Activated CD4-positive, alpha-beta T cell treated with anti-CD3 and anti-CD28 coated beads, Interleukin-2, amount 10 ng/mL, durations not matched to agents 24 days and 14 days (primary cell): ENCODE data around the gene ADAMTS9. TPM values are rescaled to one million over a fixed set of nuclear protein-coding genes. Genes with fewer than 3 reads are reported as not detected.

Source experiments
- DNase-seq: peaks from one replicate; pipeline ENCODE4 v3.0.0; 2022
- H3K27ac Mint-ChIP-seq: one replicate; pipeline ENCODE4 v1.8.0; 2022; ENCODE audit warnings: mild to moderate bottlenecking, mixed read lengths
- H3K27me3 Mint-ChIP-seq: one replicate; pipeline ENCODE4 v1.8.0; 2022; ENCODE audit warnings: mixed read lengths
- H3K36me3 Mint-ChIP-seq: one replicate; pipeline ENCODE4 v1.8.0; 2022; ENCODE audit warnings: low read depth, mild to moderate bottlenecking, mixed read lengths
- H3K4me1 Mint-ChIP-seq: one replicate; pipeline ENCODE4 v1.8.0; 2021; ENCODE audit warnings: mixed read lengths
- H3K4me3 Mint-ChIP-seq: one replicate; pipeline ENCODE4 v1.8.0; 2022; ENCODE audit warnings: mild to moderate bottlenecking, moderate library complexity, mixed read lengths
- H3K9me3 Mint-ChIP-seq: one replicate; pipeline ENCODE4 v1.8.0; 2021; ENCODE audit warnings: mixed read lengths
- intact Hi-C: fragments of 100-400 bp; cut with micrococcal nuclease; formaldehyde crosslinking; loops from one replicate; pipeline ENCODE4 v1.15.1; 2023
- total RNA-seq: library from RNA; stranded (reverse); gene quantifications from 2 replicates; pipeline ENCODE4 v1.2.3, GENCODE V29; 2022

The ADAMTS9 gene
- total RNA-seq, 1 donor from 2014 or later, result not detected

- H3K9me3 Mint-ChIP-seq, result no peaks in the 10 kb centered on the region
- H3K27ac Mint-ChIP-seq, result no peak overlapping the region
- no peaks in the 10 kb centered on the region for H3K27me3 Mint-ChIP-seq
- no peak overlapping the region for H3K4me3 Mint-ChIP-seq
- DNase-seq, result no peak
- H3K4me1 Mint-ChIP-seq, result no peaks in the 10 kb centered on the region
- H3K36me3 Mint-ChIP-seq, result no peaks in the 10 kb centered on the region
- intact Hi-C loops, result no loop called here
These were observed 75.5 kb downstream of the ADAMTS9 start for GRCh38 chr3:64612082-64612860.

DNA sequence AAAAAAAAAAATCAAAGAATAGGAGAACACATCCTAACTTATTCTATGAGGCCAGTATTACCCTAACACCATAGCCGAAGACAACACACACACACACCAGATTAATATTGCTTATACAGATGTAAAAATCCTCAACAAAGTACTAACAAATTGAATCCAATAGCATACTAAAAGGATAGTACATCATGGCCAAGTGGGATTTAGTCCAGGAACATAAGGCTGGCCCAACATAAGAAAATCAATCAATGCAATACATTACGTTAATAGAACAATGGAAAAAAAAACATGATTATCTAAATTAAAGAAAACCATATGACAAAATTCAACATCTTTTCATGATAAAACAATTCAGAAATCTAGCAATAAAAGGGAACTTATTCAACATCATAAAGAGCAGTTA, 79.1 kb downstream of the ADAMTS9 start:
- H3K4me1 Mint-ChIP-seq, result no peaks in the 10 kb centered on the region
- no peak for DNase-seq
- no peaks in the 10 kb centered on the region for H3K9me3 Mint-ChIP-seq
- intact Hi-C loops, result no loop called here
- no peak overlapping the region for H3K4me3 Mint-ChIP-seq
- no peaks in the 10 kb centered on the region for H3K36me3 Mint-ChIP-seq
- H3K27ac Mint-ChIP-seq, result no peak overlapping the region
- H3K27me3 Mint-ChIP-seq, result no peaks in the 10 kb centered on the region

GRCh38 chr3:64607032-64607551, 80.7 kb downstream of the ADAMTS9 start:
- Mint-ChIP-seq H3K27me3 (no peaks in the 10 kb centered on the region), H3K4me3 (no peak overlapping the region), H3K36me3 (no peaks in the 10 kb centered on the region), H3K4me1 (no peaks in the 10 kb centered on the region), H3K9me3 (no peaks in the 10 kb centered on the region), H3K27ac (no peak overlapping the region)
- intact Hi-C loops, result no loop called here
- DNase-seq, result no peak

DNA sequence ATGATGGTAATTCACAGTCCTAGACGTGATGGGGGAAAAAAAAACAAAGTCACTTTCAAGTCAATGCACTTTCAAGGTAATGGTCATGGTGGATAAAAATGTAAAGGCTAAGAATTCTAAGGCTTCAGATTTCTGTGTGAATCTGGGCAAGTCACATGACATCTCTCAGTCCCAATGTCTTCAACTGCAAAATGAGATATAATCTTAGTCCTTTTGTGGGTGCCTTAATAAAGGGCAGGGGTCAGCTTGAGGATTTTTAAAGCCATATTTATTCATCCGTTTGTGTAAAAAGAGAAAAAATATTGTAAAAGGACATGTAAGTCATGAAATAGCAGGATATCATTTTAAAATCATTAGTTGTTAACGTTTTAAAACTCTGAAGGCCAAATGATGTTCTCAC, 83.5 kb downstream of the ADAMTS9 start:
- Mint-ChIP-seq H3K9me3 (no peaks in the 10 kb centered on the region), H3K27me3 (no peaks in the 10 kb centered on the region), H3K4me3 (no peak overlapping the region), H3K36me3 (no peaks in the 10 kb centered on the region), H3K27ac (no peak overlapping the region), H3K4me1 (no peaks in the 10 kb centered on the region)
- intact Hi-C loops, result no loop called here
- no peak for DNase-seq

DNA sequence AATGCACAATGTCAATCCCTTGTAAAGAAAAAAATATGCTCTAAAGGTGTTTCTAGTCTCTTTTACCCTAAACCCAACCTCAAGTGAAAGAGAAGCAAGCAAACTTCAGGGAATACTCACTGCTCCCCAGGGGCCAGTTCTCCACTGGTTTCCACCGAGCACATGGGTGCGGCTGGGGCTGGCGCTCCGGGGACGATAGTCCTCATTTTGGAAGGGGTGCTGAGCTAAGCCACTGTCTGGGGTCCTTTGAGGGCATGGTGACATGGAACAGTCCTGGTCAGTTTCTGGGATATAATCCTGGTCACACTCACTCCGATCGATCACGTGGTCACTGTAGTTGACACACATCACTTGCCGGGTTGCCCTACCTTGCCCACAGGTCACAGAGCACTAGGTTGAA, 86.0 kb downstream of the ADAMTS9 start:
- intact Hi-C loops, result no loop called here
- DNase-seq, result no peak
- H3K36me3 Mint-ChIP-seq, result no peaks in the 10 kb centered on the region
- no peaks in the 10 kb centered on the region for H3K4me1 Mint-ChIP-seq
- H3K9me3 Mint-ChIP-seq, result no peaks in the 10 kb centered on the region
- H3K27me3 Mint-ChIP-seq, result no peaks in the 10 kb centered on the region
- no peak overlapping the region for H3K4me3 Mint-ChIP-seq
- H3K27ac Mint-ChIP-seq, result no peak overlapping the region

DNA sequence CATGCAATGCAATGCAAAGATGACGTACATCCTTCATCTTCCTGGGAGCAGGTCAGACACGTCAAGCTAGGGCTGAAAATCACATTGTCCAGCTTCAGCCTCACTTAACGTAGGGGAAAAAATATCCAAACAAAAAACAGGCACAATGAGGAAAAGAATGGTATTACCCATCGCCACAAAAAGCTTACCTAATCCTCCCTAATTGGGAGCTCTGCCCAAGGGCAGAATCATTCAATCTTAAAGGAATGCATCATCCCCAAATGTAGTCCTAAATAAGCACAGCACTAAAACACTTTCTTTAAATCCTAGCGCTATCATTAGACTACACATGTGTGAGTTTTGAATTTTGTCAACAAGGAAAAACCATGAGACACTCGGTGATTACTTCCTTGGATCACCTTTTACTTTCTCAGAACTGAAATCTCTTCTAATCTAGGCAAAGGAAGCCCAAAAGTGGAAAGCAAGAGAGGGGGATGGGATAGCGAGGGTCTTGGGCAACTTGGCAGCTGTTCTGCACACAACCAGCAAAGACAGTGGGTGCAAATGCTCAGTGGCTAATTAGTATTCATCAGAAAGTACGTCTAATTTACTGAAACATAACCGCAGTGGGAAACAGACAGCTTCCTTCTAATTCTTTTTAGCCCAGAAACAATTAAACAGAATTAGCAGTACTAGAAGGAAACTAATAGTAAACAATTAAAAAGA, 87.4 kb downstream of the ADAMTS9 start:
- Mint-ChIP-seq H3K27me3 (no peaks in the 10 kb centered on the region), H3K4me3 (no peak overlapping the region), H3K4me1 (no peaks in the 10 kb centered on the region), H3K9me3 (no peaks in the 10 kb centered on the region), H3K36me3 (no peaks in the 10 kb centered on the region), H3K27ac (no peak overlapping the region)
- intact Hi-C loops, result no loop called here
- no peak for DNase-seq

- no peak overlapping the region for H3K27ac Mint-ChIP-seq
- no peak overlapping the region for H3K4me3 Mint-ChIP-seq
- no peaks in the 10 kb centered on the region for H3K9me3 Mint-ChIP-seq
- H3K27me3 Mint-ChIP-seq, result no peaks in the 10 kb centered on the region
- no peak for DNase-seq
- no peaks in the 10 kb centered on the region for H3K4me1 Mint-ChIP-seq
- H3K36me3 Mint-ChIP-seq, result no peaks in the 10 kb centered on the region
- intact Hi-C loops, result no loop called here
These were observed 88.1 kb downstream of the ADAMTS9 start for GRCh38 chr3:64599651-64600050.

GRCh38 chr3:64595253-64595694, 92.5 kb downstream of the ADAMTS9 start:
- Mint-ChIP-seq H3K4me1 (no peaks in the 10 kb centered on the region), H3K4me3 (no peak overlapping the region), H3K27me3 (no peaks in the 10 kb centered on the region), H3K36me3 (no peaks in the 10 kb centered on the region), H3K27ac (no peak overlapping the region), H3K9me3 (no peaks in the 10 kb centered on the region)
- intact Hi-C loops, result no loop called here
- no peak for DNase-seq

GRCh38 chr3:64594134-64594533, 93.7 kb downstream of the ADAMTS9 start:
- Mint-ChIP-seq H3K4me1 (no peaks in the 10 kb centered on the region), H3K36me3 (no peaks in the 10 kb centered on the region), H3K4me3 (no peak overlapping the region), H3K9me3 (no peaks in the 10 kb centered on the region), H3K27ac (no peak overlapping the region), H3K27me3 (no peaks in the 10 kb centered on the region)
- no peak for DNase-seq
- intact Hi-C loops, result no loop called here

- Mint-ChIP-seq H3K27ac (no peak overlapping the region), H3K4me1 (no peaks in the 10 kb centered on the region), H3K4me3 (no peak overlapping the region), H3K27me3 (no peaks in the 10 kb centered on the region), H3K36me3 (no peaks in the 10 kb centered on the region), H3K9me3 (no peaks in the 10 kb centered on the region)
- intact Hi-C loops, result no loop called here
- DNase-seq, result no peak
These were observed 94.5 kb downstream of the ADAMTS9 start for GRCh38 chr3:64593350-64593749.

DNA sequence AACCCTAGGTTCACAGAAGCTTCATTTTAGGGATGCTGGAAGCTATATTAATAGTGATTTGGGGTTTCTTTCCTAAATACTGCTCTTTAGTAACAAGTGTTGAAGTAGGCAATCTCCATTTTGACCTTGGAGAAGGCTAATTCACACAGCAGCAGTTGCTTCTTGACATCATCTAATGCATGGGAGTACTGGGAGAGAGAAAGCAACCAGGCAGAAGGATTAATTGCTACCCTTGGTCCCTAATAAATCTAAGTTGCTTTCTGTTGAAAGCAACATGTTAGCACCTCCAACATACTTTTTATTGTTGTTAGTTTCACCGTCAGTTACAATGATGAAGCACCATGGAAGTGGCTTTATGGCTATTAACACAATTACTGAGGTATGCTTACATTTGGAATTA, 96.2 kb downstream of the ADAMTS9 start:
- Mint-ChIP-seq H3K4me1 (no peaks in the 10 kb centered on the region), H3K27me3 (no peaks in the 10 kb centered on the region), H3K27ac (no peak overlapping the region), H3K36me3 (no peaks in the 10 kb centered on the region), H3K9me3 (no peaks in the 10 kb centered on the region), H3K4me3 (no peak overlapping the region)
- intact Hi-C loops, result no loop called here
- DNase-seq, result no peak

GRCh38 chr3:64588380-64588779, 99.4 kb downstream of the ADAMTS9 start:
- H3K9me3 Mint-ChIP-seq, result no peaks in the 10 kb centered on the region
- intact Hi-C loops, result no loop called here
- no peak overlapping the region for H3K4me3 Mint-ChIP-seq
- H3K4me1 Mint-ChIP-seq, result no peaks in the 10 kb centered on the region
- H3K27me3 Mint-ChIP-seq, result no peaks in the 10 kb centered on the region
- no peak for DNase-seq
- no peaks in the 10 kb centered on the region for H3K36me3 Mint-ChIP-seq
- H3K27ac Mint-ChIP-seq, result no peak overlapping the region

DNA sequence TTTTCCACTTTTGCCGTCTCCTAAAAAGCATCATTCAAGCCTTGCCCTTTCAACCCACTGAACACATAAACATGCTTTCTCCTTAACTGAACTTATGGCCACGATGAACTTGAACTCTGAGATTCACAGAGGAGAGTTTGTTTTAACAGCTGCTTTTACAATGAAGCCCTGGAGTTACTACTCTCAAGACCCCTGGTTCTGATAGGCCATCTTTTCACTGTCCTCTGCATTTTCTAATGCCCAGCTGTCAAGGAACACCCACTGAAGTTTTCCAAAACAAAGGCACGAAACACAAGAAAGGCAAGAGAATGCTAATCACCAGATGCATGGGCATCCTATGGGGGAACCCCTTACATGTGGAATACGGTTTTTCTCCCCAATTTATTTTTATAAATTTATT, 100.8 kb downstream of the ADAMTS9 start:
- H3K27me3 Mint-ChIP-seq, result no peaks in the 10 kb centered on the region
- H3K27ac Mint-ChIP-seq, result no peak overlapping the region
- intact Hi-C loops, result no loop called here
- no peak overlapping the region for H3K4me3 Mint-ChIP-seq
- H3K4me1 Mint-ChIP-seq, result no peaks in the 10 kb centered on the region
- no peak for DNase-seq
- H3K36me3 Mint-ChIP-seq, result no peaks in the 10 kb centered on the region
- no peaks in the 10 kb centered on the region for H3K9me3 Mint-ChIP-seq

GRCh38 chr3:64584179-64584578, 103.6 kb downstream of the ADAMTS9 start:
- intact Hi-C loops, result no loop called here
- H3K9me3 Mint-ChIP-seq, result no peaks in the 10 kb centered on the region
- no peaks in the 10 kb centered on the region for H3K4me1 Mint-ChIP-seq
- H3K36me3 Mint-ChIP-seq, result no peaks in the 10 kb centered on the region
- H3K27ac Mint-ChIP-seq, result no peak overlapping the region
- no peak for DNase-seq
- H3K4me3 Mint-ChIP-seq, result no peak overlapping the region
- H3K27me3 Mint-ChIP-seq, result no peaks in the 10 kb centered on the region
